Astrocyte of the hippocampus (primary cell): Measurements from ENCODE around the gene VAC14.

ENCODE experiments used
- DNase-seq: peaks from one replicate; pipeline ENCODE4 v3.0.0; 2011; ENCODE audit warnings: low read depth, low spot score

Gene VAC14

DNA sequence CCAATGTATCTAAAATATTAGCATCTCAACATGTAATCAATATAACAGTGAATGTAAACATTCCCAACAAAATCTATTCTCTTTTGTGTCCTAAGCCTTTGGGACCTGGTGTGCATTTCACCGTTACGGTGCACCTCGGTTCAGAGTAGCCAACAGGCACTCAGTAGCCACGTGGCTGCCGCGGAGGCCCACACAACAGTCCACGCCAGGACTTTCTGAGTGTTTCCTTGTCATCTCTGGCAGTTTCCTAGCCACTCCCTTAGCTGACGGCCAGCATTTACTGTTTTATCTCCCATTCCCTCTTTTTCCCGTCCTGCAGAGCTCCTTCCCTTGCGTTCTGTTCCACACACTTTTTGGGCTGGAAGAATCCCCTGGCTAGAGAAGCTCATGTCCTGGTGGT, 36.3 kb downstream of the VAC14 start:
- DNase-seq, result no peak

- DNase-seq, result no peak
Measured at GRCh38 chr16:70760221-70760620, 40.7 kb downstream of the VAC14 start.

GRCh38 chr16:70759666-70760065, 41.3 kb downstream of the VAC14 start:
- DNase-seq, result no peak

DNA sequence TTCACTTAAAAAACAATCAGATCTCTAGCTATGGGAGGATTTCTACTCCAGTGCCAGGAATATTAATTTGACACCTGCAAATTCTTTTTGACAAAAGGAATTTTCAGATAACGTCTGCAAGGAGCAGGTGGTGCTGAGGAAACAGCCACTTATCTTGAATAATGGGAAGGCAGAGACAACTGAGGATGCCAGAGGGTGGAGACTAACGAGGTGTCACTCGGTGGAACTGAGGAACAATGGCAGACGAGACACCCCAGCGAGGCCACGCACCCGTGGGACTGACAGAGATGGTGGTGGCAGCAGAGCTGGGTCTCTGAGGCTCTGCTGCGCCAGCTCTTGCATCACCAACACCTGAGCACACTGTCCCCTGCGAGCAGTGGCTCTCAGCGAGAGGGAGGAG, 42.2 kb downstream of the VAC14 start:
- no peak for DNase-seq

GRCh38 chr16:70757183-70757582, 43.8 kb downstream of the VAC14 start:
- no peak for DNase-seq

GRCh38 chr16:70756071-70756470, 44.9 kb downstream of the VAC14 start:
- no peak for DNase-seq

DNA sequence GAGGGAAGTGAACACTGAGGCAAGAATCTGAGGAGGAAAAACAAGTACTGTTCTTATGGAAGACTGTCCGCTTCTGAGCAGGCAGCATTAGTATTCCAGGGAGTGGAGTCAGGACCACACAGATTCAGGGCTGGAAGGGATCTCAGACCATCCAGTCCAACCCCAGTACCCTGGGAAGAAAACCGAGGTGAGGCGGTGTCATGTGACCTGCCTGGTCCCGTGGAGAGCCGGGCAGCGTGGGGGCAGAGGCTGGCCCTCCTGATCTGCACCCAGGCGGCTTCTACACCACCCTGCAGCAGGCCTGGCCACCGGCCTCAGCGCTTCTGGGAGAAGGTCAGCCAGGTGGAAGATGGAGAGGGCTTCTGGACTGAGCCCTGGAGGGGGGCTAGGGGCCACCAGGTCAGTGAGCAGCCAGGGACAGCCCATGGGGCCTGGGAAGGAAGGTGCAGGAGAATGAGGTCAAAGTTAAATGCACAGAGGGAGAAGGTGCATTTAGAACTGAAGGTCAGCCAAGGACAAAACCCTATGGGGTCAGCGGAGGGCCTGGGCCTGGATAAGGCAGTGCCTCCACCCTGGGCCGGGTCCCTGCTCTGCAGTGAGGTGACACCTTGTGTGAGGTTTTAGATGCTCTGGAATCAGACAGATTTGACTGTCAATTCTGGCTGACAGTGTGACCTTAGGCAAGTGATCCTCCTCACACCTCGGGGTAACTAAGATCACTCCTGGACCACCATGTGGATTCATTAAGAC, 45.9 kb downstream of the VAC14 start:
- DNase-seq, result peak; percentile 50

GRCh38 chr16:70754371-70754770, 46.6 kb downstream of the VAC14 start:
- no peak for DNase-seq

DNA sequence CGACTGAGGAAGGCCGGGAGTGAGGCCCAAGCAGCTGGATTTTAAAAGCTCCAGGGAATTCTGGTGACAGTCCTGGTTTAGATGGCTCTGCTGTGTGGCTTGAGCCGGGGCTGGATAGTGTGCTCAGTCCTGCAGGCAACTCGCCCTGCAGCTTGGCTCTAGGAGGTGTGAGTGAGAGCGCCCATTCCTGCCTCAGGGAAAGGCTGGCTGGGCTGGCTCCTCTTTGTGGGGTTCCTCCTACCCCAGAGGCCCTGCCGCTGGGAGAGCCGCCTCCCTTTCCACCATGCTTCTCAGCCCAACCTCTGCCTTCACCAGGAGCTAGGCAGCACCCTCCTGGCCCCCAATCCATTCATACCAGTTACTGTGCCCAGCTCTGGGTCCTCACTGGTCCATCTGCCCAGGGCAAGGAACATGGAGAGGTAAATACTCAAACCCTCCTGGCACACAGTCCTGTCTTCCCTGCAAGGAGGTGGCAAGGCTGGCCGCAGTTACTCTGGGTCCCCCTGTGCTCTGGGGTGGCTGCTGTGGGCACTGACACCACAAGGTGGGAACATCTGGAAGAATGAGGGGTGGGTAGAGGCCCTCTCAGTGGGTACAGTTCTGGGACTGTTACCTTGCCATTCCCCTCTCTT, 47.1 kb downstream of the VAC14 start:
- no peak for DNase-seq

GRCh38 chr16:70753228-70753627, 47.7 kb downstream of the VAC14 start:
- DNase-seq, result no peak

DNA sequence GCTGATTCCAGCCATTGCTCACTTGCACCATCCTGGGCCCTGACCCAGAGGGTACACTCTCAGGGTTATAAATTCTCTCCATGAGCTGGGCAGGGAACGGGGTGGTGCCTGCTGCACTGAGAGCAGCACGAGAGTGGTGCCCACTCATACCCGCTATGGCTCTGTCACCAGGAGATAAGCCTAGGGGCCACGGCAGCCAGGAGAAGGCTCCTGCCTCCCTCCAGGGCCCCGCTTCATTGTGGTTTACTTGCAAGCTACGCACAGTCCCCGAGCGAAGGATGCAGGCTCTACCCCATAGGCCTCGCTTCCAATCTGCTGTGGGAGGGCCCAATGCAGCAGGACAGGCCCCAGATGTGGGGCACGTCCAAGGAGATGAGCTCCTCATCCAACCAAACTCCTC, 48.5 kb downstream of the VAC14 start:
- DNase-seq, result no peak

DNA sequence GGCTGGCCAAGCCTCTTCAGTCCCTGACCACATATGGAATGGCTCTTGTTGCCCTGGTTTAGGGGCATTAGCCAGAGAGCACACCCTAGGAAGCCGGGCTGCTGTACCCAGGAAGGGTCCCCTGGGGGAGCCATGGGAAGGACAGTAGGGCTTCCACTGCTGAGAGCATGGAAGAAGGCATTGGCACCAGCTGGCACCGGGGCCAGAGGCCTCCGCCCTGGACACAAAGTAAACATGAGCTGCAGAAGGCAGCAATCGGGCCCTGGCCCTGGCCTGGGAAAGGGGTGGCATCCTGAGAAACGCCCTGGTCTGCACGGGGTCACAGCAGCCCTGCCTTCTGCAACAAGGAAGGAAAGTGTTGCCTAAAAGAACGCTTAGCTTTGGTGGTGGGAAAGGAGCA, 49.4 kb downstream of the VAC14 start:
- DNase-seq, result no peak

DNA sequence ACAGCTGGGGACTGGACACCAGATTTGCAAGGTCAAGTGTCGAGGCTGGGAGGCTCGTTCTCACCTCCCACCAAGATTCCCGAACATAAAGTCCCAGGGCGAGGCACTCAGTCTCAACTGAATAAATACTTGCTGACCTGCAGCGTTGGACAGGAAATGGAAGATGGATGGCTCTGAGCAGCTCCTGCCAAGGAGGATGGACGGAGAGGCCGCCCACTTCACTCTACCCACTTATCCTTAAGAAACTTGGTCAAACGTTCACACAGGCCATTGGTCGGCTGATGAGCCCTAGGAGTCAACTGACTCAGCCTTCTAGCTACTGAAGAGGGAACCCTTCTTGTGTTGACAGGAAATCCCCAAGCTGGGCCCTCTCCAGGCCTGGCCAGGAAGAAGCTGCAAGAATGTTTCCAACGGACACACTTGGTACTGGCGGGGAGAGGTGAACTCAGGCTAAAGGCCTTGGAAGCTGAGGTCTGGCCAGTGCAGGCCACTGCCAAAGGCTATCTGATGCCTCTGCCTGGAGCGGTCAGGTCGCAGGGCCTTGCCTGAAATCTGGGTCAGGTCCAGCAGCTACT, 50.0 kb downstream of the VAC14 start:
- DNase-seq, result peak; percentile 59

DNA sequence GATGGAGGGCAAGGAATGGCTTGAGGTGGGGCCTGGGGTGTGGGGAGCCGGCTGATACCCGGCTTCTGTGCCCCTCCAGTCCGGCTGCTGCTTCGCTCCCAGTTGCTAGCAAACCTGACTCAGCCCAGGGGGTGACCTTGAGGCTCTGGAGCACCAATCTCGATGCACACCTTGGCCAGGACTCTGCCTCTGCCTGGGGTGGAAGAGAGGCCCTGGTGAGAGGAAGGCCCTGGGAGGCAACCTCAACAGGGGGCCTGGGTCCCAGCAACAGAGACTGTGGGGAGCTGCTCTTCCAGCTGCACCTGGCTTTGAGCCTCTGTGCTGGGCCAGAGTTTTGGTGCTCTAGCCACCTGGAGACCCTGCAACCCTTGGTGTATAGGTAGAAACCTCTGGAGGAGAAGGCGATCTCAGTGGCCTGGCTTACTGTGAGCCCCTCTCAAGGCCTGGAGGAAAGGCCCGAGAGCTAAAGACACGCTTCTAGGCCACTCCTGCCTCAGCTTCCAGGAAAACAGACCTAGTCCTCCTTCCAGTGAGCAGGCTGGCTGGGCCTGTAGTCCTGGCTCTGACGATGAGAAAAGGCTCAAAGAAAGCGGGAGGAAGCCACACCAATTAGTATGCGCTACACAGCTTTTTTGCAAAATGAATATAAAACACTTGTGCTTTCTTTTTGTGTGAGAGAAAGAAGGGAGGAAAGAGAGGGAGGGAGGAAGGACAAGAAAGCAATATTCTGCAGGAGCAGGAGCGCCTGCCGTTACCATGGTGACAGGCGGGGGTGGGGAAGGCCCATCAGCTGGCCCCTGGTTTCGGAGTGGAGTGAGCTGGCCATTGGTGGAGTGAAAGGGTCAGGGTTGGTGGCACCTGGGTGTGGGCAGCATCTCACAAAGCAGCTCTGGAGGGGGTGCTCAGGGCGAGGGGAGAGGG, 51.0 kb downstream of the VAC14 start:
- DNase-seq, result no peak

DNA sequence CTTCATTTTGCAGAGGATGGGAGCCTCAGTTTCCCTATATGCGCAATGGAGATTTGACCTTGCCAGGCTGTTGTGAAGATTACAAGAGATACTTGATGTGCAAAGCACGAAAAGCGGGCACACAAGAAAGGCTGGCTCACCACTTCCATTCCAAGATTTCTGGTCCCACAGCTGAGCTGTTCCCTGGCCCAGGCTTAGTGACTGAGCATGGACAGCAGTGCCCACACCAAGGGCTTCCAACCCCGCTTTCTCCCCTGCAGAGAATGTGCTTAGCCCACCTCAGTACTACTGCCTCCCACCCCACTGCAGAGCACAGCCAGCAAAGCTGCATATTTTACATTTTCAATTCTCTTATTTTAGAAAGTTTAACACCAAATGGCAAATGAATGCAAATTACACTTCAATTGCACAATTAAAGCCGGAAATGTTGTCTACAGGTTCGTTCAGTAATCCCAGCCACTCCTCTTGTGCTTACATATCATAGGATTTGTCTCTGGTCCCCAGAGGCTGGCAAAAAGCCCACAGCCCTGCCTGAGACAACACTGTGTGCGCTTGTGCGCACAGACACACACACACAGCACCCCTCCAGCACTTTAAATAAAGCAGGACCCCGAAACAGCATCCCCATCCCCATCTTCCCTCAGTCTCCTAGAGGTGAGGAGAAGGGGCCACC, 51.8 kb downstream of the VAC14 start:
- DNase-seq, result no peak

DNA sequence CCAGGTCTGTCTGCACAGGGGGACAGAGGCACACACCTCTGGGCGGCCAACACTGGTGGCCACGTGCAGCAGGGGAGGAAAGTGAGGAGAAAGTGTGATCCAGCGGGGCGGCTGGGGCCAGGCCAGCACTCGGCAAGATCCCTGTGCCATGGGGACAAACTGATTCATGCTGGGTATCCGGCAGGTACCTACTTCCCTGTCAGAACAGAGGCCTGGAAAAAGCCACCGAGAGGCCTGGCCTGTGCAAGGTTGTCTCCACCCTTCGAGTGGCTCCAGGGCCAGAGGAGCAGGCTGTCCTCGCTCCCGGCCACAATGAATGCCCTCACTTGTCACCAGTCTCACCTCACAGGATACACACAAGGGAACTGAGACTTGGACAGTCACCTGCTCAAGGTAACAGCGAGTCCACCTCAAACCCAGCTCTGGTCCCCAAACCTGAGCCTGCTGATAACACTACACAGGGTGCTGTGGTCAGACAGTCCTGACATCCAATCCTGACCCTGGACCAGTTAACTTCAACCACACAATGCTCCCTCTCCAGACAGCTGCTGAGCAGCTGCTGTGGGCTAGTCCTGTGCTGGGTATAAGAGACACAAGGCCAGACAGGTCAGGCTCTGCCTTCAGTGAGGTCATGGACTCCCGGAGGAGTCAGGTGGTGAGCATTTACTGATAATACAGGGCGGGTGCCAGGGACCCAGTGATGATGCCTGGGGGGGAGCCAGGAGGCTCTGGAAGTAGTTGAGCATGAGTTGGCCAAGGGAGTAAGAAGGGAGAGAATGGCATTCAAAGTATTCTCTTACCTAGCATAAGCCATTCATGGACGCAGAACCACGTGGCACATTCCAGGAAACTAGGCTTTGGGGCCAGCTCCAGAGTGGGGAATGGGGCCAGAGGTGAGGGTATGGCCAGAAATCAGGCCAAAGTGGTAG, 53.0 kb downstream of the VAC14 start:
- peak; percentile 67 for DNase-seq

GRCh38 chr16:70746708-70747424, 54.1 kb downstream of the VAC14 start:
- peak; percentile 84 for DNase-seq

DNA sequence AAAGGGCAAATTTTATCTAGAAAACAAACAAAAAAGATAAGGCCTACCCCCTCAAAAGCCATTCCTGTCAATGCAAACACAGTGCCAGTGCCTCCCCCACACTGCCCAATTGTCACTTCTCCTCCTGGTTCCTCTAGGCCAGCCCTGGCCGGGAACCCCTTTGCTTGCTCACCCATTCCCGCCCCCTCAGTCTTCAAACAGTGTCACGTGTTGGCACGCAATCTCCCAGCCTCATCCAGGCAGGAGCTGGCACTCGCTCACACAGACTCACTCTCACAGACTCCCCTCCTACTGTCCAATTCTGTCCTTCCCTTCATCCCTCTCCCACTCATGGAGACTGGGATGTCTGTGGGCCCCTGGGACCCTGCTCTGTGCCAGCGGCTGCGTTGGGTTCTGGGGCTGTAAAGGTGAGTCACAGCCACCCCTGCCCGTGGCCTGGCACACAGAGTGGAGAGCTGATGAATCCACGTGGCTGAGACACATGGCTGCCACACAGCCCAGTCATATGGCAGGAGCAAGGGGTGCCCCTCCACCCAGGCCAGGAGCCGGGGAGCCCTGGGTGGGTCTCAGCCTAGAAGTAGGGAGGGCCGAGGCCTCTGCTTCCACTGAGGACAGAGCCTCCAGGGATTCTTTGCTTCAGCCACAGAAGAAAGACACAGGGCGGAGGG, 54.8 kb downstream of the VAC14 start:
- DNase-seq, result peak; percentile 80

GRCh38 chr16:70745536-70746025, 55.4 kb downstream of the VAC14 start:
- no peak for DNase-seq
